BLaER1 treated with 17β-estradiol and CSF1 and Interleukin-3, amounts not matched to agents 10 nM and 100 nM (cell line): ENCODE measurements around the gene PCED1B.

Experiments
- H3K27ac ChIP-seq, 11 experiments: shearing (Covaris generic); formaldehyde crosslinking; 2 replicates each; pipeline ENCODE4 v1.8.1; 2022
- H3K27me3 ChIP-seq, 11 experiments: shearing (Covaris generic); formaldehyde crosslinking; 2 replicates each; pipeline ENCODE4 v1.8.1; 2022
- H3K36me3 ChIP-seq, 11 experiments: shearing (Covaris generic); formaldehyde crosslinking; 2 replicates each; pipeline ENCODE4 v1.8.1; 2022
- H3K4me1 ChIP-seq, 10 experiments: shearing (Covaris generic); formaldehyde crosslinking; 2 replicates each; pipeline ENCODE4 v1.8.1; 2022
- H3K4me2 ChIP-seq, 11 experiments: shearing (Covaris generic); formaldehyde crosslinking; 2 replicates each; pipeline ENCODE4 v1.8.1; 2022
- H3K4me3 ChIP-seq, 10 experiments: shearing (Covaris generic); formaldehyde crosslinking; 2 replicates each; pipeline ENCODE4 v1.8.1; 2022
- H3K9ac ChIP-seq, 11 experiments: shearing (Covaris generic); formaldehyde crosslinking; 2 replicates each; pipeline ENCODE4 v1.8.1; 2022
- H3K9me3 ChIP-seq, 11 experiments: shearing (Covaris generic); formaldehyde crosslinking; replicated peaks in 1 of 11; 2 replicates each; pipeline ENCODE4 v1.8.1; 2022
- H4K20me1 ChIP-seq, 11 experiments: shearing (Covaris generic); formaldehyde crosslinking; 2 replicates each; pipeline ENCODE4 v1.8.1; 2022
- Cebpa-rat ChIP-seq, 11 experiments: shearing (Covaris generic); IDR thresholded peaks; 2 replicates each; pipeline ENCODE4 v1.8.1; 2022

PCED1B gene

DNA sequence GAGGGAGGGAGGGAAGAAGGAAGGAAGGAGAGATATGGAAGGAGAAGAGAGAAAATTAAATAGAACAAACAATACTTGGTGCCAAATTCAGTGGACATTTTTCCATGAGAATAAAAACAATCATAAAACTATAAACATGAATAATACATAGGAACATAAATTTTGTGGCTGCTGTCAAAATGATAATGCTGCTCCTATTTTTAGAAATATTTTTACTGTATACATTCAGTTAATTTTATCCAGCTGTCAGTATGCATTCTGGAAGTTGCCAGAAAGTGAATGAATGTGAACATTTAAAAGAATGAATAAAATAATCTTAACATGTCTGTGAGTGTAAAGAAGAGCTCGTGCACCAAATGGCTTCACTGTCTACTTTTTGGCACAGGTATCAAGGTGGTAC lies 13.9 kb upstream of the PCED1B start:
- Histone ChIP-seq H3K4me1 (no peaks in the 10 kb centered on the region), H3K9ac (no peak overlapping the region), H3K27ac (no peak overlapping the region), H3K9me3 (no peaks in the 10 kb centered on the region), H3K36me3 (no peaks in the 10 kb centered on the region), H3K4me2 (no peak overlapping the region), H3K4me3 (no peak overlapping the region), H3K27me3 (no peaks in the 10 kb centered on the region), H4K20me1 (no peaks in the 10 kb centered on the region)
- no peak for TF ChIP-seq Cebpa-rat (IDR thresholded peaks at IDR 0.05)

DNA sequence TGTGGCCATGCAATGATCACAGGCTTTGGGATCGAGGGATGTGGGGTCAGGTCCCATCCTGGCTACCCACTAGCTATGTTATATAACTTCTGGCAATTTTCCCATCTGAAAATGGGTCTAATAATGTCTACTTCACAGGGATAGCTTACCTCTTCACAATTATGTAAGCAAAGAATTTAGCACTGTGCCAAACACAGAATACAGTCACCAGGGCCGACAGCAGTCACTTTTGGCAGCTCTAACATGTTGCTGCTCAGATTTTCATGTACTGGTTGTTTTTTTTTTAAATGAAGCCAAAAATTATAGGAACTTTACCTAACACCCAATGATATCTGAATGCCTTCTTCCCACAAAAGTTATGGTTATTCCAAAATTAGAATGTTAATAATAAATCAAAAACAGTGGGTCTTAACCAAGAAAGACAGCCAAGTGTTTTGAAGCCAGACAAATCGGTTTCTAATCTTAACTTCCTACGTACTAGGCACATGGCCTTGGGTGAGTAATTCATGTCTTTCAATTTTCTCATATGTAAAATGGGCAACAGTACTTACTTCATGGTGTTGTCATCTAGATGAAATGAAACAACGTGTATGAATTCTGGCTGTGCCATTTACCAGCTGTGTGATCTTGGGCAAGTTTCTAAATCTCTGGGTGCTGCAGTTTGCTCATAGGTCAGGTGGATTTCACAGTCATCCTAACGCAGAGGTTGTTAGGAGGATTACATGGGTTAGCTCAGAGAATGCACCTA lies 13.0 kb upstream of the PCED1B start:
- no peak overlapping the region for H3K4me3 ChIP-seq
- H3K36me3 ChIP-seq = no peaks in the 10 kb centered on the region
- no peak for TF ChIP-seq Cebpa-rat (IDR thresholded peaks at IDR 0.05)
- no peaks in the 10 kb centered on the region for H3K27me3 ChIP-seq
- H3K27ac ChIP-seq = no peak overlapping the region
- no peaks in the 10 kb centered on the region for H3K4me1 ChIP-seq
- H3K9ac ChIP-seq = no peak overlapping the region
- H3K4me2 ChIP-seq = no peak overlapping the region
- no peaks in the 10 kb centered on the region for H4K20me1 ChIP-seq
- H3K9me3 ChIP-seq = no peaks in the 10 kb centered on the region

DNA sequence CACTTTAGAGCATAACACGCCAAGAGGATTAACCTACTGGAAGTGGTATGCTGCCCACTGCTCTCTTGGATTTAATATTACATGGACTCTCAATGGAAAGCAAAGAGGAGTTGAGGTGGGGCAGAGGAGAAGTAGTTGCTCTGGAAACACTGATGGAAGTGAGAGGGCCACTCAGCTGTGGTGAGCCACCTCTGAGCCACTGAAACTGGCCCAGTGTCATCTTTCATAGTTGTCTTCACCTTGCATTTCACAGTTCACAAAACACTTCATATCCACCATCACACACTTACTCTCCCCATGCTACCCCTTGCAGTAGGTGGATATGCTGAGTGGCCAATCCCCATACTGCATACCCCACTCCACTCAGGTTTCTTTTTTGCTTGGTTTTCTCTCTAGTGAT lies 12.2 kb upstream of the PCED1B start:
- Histone ChIP-seq H3K9me3 (no peaks in the 10 kb centered on the region), H3K27me3 (no peaks in the 10 kb centered on the region), H3K4me3 (no peak overlapping the region), H4K20me1 (no peaks in the 10 kb centered on the region), H3K4me1 (no peaks in the 10 kb centered on the region), H3K4me2 (no peak overlapping the region), H3K9ac (no peak overlapping the region), H3K27ac (no peak overlapping the region), H3K36me3 (no peaks in the 10 kb centered on the region)
- TF ChIP-seq Cebpa-rat (IDR thresholded peaks at IDR 0.05) = no peak

DNA sequence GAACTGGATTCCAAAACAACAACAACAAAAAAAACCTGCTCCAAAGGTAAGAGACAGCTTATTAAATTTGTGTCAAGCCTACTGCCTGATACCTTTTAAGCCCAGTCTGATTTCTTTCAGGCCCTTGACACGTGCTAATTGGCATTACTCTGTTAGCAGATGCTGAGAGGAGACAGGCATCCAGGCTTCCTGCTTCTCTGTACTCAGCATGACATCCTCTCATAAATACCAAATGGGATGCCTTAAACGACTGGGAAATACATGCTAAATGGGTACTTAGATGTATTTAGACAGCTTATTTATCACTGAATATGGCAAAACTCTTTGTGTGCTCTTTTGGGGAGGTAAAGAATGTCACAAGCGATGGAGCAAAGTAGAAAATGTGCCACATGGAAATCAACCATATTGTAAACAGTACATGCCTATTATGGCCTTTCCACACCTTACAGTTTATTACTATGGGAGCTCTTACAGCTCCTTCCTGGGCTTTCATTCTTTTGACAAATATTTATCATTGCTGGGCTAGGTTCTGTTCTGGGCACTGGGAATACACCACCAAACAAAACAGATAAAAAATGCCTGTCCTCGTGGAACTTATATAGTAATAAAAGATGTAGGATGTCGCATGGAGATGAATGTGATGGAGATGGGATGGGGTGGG lies 11.5 kb upstream of the PCED1B start:
- no peak overlapping the region for H3K27ac ChIP-seq
- no peak overlapping the region for H3K4me2 ChIP-seq
- no peak for TF ChIP-seq Cebpa-rat (IDR thresholded peaks at IDR 0.05)

DNA sequence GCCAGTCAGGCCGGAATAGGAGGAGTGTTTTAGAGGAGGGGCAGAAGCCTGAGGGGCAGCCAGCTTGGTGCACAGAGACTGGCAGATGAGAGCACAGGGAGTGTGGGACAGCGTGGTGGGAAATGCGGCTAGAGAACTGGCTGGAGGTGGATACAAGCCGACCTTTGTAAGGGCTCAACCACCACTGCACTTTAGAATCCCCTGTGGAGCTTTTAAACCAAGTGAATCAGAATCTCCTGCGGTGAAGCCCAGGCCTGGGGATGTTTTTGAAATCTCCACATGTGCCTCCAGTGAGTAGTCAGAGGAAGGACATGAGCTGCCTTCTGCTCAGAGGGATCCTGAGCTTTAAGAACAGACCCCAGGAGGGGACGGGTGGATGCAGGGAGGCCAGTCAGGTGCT lies 10.9 kb upstream of the PCED1B start:
- H4K20me1 ChIP-seq = no peaks in the 10 kb centered on the region
- H3K9me3 ChIP-seq = no peaks in the 10 kb centered on the region
- no peaks in the 10 kb centered on the region for H3K27me3 ChIP-seq
- H3K4me3 ChIP-seq = no peak overlapping the region
- H3K9ac ChIP-seq = no peak overlapping the region
- no peak for TF ChIP-seq Cebpa-rat (IDR thresholded peaks at IDR 0.05)
- no peak overlapping the region for H3K27ac ChIP-seq
- no peak overlapping the region for H3K4me2 ChIP-seq
- no peaks in the 10 kb centered on the region for H3K4me1 ChIP-seq
- H3K36me3 ChIP-seq = no peaks in the 10 kb centered on the region

More for the DNA sequence above, 11.5 kb upstream of the PCED1B start:
- Histone ChIP-seq H3K9ac (no peak overlapping the region), H4K20me1 (no peaks in the 10 kb centered on the region), H3K36me3 (no peaks in the 10 kb centered on the region), H3K27me3 (no peaks in the 10 kb centered on the region), H3K4me3 (no peak overlapping the region), H3K9me3 (no peaks in the 10 kb centered on the region), H3K4me1 (no peaks in the 10 kb centered on the region)

DNA sequence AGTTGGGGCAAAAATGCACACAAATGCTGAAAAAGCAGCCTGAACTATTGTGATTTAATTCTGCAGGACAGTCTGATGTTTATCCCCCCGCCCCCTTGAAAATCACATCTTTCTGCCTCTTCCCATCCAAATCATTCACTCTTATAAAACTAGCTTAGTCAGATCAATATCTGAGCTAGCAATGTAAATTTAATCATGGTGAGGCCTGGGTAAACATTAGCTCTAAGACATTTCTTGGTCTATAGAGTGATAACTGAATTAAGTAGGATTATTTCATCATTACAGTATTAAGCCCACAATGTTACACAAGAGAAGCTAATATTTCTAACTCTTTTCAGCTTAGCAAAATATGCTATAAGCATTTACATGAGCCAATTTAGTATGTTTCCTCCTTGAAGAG lies 9.1 kb upstream of the PCED1B start:
- H3K4me3 ChIP-seq = no peak overlapping the region
- H3K9me3 ChIP-seq = no peaks in the 10 kb centered on the region
- H3K4me2 ChIP-seq = no peak overlapping the region
- H3K9ac ChIP-seq = no peak overlapping the region
- H3K27ac ChIP-seq = no peak overlapping the region
- H3K27me3 ChIP-seq = no peaks in the 10 kb centered on the region; a peak in 1 of 22 replicates
- H3K36me3 ChIP-seq = no peaks in the 10 kb centered on the region
- no peak for TF ChIP-seq Cebpa-rat (IDR thresholded peaks at IDR 0.05)
- no peaks in the 10 kb centered on the region for H3K4me1 ChIP-seq
- no peaks in the 10 kb centered on the region for H4K20me1 ChIP-seq

DNA sequence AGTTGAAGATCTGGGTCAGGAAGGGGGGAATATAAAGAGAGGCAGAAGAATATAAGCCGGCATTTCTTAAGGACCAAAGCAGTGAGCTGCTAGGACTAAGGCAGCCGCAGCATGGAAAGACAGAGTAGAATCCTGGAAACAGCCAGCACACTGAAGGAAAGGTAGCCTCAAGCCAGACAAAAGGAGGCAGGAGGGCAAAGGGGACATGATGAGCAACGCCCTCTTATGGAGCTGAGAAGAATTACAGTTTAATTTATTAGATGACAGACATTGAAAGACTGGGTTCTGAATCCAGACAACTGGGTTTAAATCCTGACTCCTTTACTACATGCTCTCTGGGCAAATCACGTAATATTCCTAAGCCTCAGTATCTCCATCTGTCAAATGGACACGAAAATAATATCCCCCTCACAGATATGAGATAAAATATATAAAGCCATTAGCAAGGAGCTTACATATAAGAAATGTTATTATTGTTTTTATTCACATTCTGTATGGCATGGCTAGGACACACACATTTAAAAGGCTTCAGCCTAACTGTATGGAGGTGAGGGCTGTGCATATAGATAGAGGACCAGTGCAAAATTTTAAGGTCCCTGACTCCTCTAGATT lies 8.1 kb upstream of the PCED1B start:
- no peak for TF ChIP-seq Cebpa-rat (IDR thresholded peaks at IDR 0.05)
- Histone ChIP-seq H3K4me3 (no peak overlapping the region), H4K20me1 (no peaks in the 10 kb centered on the region), H3K9me3 (no peaks in the 10 kb centered on the region), H3K4me2 (no peak overlapping the region), H3K4me1 (no peaks in the 10 kb centered on the region), H3K9ac (no peak overlapping the region), H3K27me3 (peaks cover 0 to under 1% (median 0%) of the 10 kb centered on the region in 11 experiments; a peak in 1 of 22 replicates), H3K36me3 (no peaks in the 10 kb centered on the region), H3K27ac (no peak overlapping the region)

DNA sequence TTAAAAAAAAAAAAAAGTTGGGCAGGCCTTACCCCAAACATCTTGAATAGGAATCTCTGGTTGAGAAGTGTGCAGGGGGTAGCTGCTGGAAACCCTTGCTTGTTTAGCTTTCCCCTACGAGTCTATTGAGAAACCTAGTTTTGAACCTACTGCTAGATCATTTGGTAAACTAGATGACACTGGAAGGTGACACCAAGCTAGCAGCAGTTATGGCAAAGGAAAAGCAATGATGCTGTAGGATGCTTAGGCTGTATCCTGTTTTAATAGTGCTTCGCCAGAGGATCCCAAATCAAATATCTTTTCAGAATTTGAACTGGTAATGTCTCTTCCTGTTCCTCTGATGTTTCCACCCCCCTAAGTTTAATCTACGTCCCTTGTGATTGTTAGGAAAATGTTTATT lies 5.5 kb upstream of the PCED1B start:
- Histone ChIP-seq H3K9ac (no peak overlapping the region), H3K27me3 (peaks cover 18 to 26% (median 24%) of the 10 kb centered on the region in 11 experiments), H3K27ac (no peak overlapping the region), H3K36me3 (no peaks in the 10 kb centered on the region), H3K4me3 (no peak overlapping the region), H4K20me1 (peaks cover 0 to 4% (median 0%) of the 10 kb centered on the region in 11 experiments; a peak in 1 of 22 replicates), H3K4me1 (peaks cover 0 to 10% (median 4%) of the 10 kb centered on the region in 10 experiments; a peak in 14 of 20 replicates), H3K4me2 (no peak overlapping the region), H3K9me3 (no peaks in the 10 kb centered on the region)
- TF ChIP-seq Cebpa-rat (IDR thresholded peaks at IDR 0.05) = no peak

DNA sequence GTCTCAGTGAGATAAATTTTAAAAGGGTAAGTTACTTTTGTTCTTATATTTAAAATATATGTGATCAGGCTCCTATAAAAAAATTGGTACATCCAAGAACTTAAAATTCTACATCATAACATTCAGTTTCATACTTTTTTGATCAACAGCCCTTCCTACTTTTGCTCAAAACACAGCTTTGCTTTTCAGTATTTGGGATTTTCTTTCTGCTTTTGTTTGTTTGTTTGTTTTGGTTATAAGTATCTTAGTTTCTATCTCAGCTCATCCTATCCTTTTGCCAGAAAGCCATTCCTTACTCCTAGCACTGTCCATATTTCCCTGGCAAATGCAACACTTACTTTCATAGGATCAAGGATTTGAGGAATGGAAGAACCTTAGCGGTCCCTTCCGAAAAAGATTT lies 4.7 kb upstream of the PCED1B start:
- H3K9me3 ChIP-seq = no peaks in the 10 kb centered on the region
- no peak overlapping the region for H3K27ac ChIP-seq
- H3K36me3 ChIP-seq = no peaks in the 10 kb centered on the region
- no peak overlapping the region for H3K4me2 ChIP-seq
- no peak overlapping the region for H3K4me3 ChIP-seq
- H3K4me1 ChIP-seq = peaks cover under 1 to 12% (median 8%) of the 10 kb centered on the region in 10 experiments; a peak in 18 of 20 replicates
- peaks cover 20 to 34% (median 32%) of the 10 kb centered on the region in 11 experiments for H3K27me3 ChIP-seq
- H3K9ac ChIP-seq = no peak overlapping the region
- no peak for TF ChIP-seq Cebpa-rat (IDR thresholded peaks at IDR 0.05)
- peaks cover 0 to 4% (median 0%) of the 10 kb centered on the region in 11 experiments; a peak in 1 of 22 replicates for H4K20me1 ChIP-seq
